Activated B cell treated with CpG ODN at 0.5 μM for 24 hours (primary cell): ENCODE data around the gene STXBP2. TPM values are rescaled to one million over a fixed set of nuclear protein-coding genes. Genes with fewer than 3 reads are reported as not detected.

Source experiments
- ATAC-seq: fragments of 200-7000 bp; cut with Tn5 transposase; one replicate; pipeline ENCODE4 v1.10.0; 2021; ENCODE audit warnings: low read depth, mild to moderate bottlenecking, moderate library complexity
- CTCF ChIA-PET: fragments of 350-600 bp; sonication (Branson Sonifier 250); formaldehyde crosslinking; loops from one replicate; lab custom pipeline; 2021; ENCODE audit warnings: antibody characterized with exemption; lab: Charles Lee
- POLR2A ChIA-PET: fragments of 350-600 bp; sonication (Branson Sonifier 250); formaldehyde crosslinking; loops from one replicate; lab custom pipeline; 2021; ENCODE audit warnings: antibody characterized with exemption; lab: Charles Lee
- DNase-seq: peaks from one replicate; pipeline ENCODE4 v3.0.0; 2022
- H3K27ac Mint-ChIP-seq: one replicate; pipeline ENCODE4 v1.8.0; 2020; ENCODE audit warnings: mixed read lengths
- H3K27me3 Mint-ChIP-seq: one replicate; pipeline ENCODE4 v1.8.0; 2021; ENCODE audit warnings: mixed read lengths
- H3K36me3 Mint-ChIP-seq: one replicate; pipeline ENCODE4 v1.8.0; 2021; ENCODE audit warnings: low read depth, mixed read lengths
- H3K4me1 Mint-ChIP-seq: one replicate; pipeline ENCODE4 v1.8.0; 2021; ENCODE audit warnings: mixed read lengths
- H3K4me3 Mint-ChIP-seq: one replicate; pipeline ENCODE4 v1.8.0; 2020; ENCODE audit warnings: mild to moderate bottlenecking, mixed read lengths
- H3K9me3 Mint-ChIP-seq: one replicate; pipeline ENCODE4 v1.8.0; 2020; ENCODE audit warnings: mixed read lengths
- intact Hi-C: fragments of 100-400 bp; cut with micrococcal nuclease; formaldehyde crosslinking; loops from one replicate; pipeline ENCODE4 v1.15.1; 2024
- total RNA-seq: library from RNA; stranded (reverse); gene quantifications from 2 replicates; pipeline ENCODE4 v1.2.3, GENCODE V29; 2022
- TF ChIP-seq, protein P1 (sequence below): fragments of 200-600 bp; IDR thresholded peaks from one replicate; pipeline ENCODE4 v1.8.0; 2022; ENCODE audit warnings: antibody characterized with exemption, mild to moderate bottlenecking

The STXBP2 gene
- total RNA-seq, 1 donor from 2014 or later: 176 TPM

DNA sequence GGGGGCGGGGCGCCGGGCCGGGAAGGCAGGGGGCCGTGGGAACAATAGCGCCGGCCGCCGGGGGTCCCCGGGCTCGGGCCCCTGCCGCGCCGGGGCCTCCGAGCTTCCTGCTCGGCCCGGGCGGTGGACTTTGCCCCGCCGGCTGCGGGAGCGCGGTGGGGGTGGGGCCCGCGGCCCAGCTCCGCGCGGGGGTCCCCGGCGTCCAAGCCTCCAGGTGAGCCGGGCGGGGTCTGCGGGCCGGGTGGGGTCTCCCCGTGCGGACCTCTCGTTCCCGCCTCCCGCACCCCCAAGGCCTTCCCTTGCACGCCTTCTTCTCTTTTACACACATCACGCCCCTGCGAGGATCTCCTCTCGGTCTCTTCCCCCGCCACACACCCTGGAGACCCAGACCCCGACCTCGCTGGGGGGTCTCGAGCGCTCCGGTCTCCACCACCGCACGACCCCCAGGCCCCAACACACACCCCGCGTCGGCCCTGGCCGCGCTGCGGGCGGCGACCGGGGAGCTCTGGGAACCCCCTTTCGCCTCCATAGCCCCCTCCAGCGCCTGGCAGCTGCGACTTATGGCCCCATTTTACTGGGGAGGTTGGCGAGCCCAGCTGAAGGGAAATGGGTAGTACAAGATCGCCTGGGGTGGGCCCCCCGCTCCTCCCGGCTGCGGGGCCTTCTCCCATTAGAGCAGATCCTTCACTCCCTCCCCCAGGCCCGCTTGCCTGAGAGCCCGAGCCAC lies 40.5 kb upstream of the STXBP2 start:
- CTCF ChIA-PET: interaction anchor here (0.8 kb wide), 1 partner anchor 28 kb away, joined by 3 read pairs; no protein-coding TSS in a partner anchor
- H3K4me1 Mint-ChIP-seq: peaks cover 10% of the 10 kb centered on the region
- intact Hi-C loops: no loop called here
- TF ChIP-seq, protein P1, sequence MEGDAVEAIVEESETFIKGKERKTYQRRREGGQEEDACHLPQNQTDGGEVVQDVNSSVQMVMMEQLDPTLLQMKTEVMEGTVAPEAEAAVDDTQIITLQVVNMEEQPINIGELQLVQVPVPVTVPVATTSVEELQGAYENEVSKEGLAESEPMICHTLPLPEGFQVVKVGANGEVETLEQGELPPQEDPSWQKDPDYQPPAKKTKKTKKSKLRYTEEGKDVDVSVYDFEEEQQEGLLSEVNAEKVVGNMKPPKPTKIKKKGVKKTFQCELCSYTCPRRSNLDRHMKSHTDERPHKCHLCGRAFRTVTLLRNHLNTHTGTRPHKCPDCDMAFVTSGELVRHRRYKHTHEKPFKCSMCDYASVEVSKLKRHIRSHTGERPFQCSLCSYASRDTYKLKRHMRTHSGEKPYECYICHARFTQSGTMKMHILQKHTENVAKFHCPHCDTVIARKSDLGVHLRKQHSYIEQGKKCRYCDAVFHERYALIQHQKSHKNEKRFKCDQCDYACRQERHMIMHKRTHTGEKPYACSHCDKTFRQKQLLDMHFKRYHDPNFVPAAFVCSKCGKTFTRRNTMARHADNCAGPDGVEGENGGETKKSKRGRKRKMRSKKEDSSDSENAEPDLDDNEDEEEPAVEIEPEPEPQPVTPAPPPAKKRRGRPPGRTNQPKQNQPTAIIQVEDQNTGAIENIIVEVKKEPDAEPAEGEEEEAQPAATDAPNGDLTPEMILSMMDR: no peak
- H3K9me3 Mint-ChIP-seq: no peaks in the 10 kb centered on the region
- DNase-seq (no peak), ATAC-seq (no peak)
- H3K27me3 Mint-ChIP-seq: peaks cover 34% of the 10 kb centered on the region
- peak overlapping the region; percentile 75 for H3K4me3 Mint-ChIP-seq
- POLR2A ChIA-PET: interaction anchor here (0.6 to 1.0 kb wide), 2 partner anchors 32 to 766 kb away, joined by 3 read pairs; partner anchors contain the start of gene XAB2
- no peaks in the 10 kb centered on the region for H3K36me3 Mint-ChIP-seq
- H3K27ac Mint-ChIP-seq: no peak overlapping the region

DNA sequence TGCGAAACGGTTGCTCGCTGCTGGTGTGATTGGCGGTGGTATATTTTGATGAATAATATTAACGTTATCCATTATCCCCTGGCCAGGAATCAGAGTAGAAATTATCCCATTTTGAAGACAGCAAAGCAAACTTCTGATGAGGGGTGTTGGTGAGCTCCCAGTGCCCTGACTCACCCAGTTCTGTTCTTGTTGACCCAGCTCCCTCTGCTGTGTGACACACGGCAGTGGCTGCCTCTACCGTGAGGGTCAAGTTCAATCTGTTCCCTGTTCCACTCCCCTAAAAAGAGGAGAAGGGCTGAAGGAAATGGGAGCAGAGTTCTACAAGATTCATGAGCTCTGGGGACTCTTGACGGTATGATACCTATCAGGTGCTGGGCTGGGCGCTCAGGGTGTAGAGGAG lies 39.2 kb upstream of the STXBP2 start:
- Mint-ChIP-seq H3K4me1 (peaks cover 10% of the 10 kb centered on the region), H3K27ac (no peak overlapping the region), H3K9me3 (no peaks in the 10 kb centered on the region), H3K36me3 (no peaks in the 10 kb centered on the region), H3K4me3 (no peak overlapping the region), H3K27me3 (peaks cover 36% of the 10 kb centered on the region)
- intact Hi-C loops: no loop called here
- DNase-seq (no peak), ATAC-seq (no peak)
- POLR2A ChIA-PET: no interaction called here
- CTCF ChIA-PET: no interaction called here
- TF ChIP-seq, protein P1: no peak

DNA sequence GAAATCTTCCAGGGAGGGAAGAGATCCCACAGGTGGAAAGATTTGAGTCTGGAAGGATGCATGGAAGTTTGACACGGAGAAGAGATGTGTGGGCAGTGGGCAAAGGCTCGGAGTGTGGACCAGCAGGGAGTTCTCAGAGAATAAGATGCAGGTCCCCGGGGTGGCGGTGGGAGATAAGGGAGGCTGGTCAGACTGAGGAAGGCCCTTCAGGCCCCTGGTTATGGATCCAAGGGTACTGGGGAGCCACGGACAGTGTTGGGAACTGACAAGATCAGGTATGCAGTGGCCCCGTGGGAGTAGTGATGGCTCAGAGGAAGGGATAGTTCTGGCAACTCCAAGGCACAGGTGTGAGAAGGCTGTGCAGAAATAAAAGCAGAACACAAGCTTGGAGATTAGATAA lies 38.7 kb upstream of the STXBP2 start:
- ChIA-PET CTCF (no interaction called here), POLR2A (interaction anchor here (0.9 kb wide), 1 partner anchor 39 kb away, joined by 3 read pairs; no protein-coding TSS in a partner anchor)
- no peak overlapping the region for H3K4me3 Mint-ChIP-seq
- H3K4me1 Mint-ChIP-seq: peaks cover 10% of the 10 kb centered on the region
- H3K9me3 Mint-ChIP-seq: no peaks in the 10 kb centered on the region
- DNase-seq: no peak
- intact Hi-C loops: no loop called here
- TF ChIP-seq, protein P1: no peak
- H3K36me3 Mint-ChIP-seq: no peaks in the 10 kb centered on the region
- no peak for ATAC-seq
- H3K27ac Mint-ChIP-seq: no peak overlapping the region
- H3K27me3 Mint-ChIP-seq: peaks cover 35% of the 10 kb centered on the region

GRCh38 chr19:7600721-7601120 lies 36.2 kb upstream of the STXBP2 start:
- H3K4me1 Mint-ChIP-seq: peaks cover 6% of the 10 kb centered on the region
- ChIA-PET POLR2A (no interaction called here), CTCF (no interaction called here)
- ATAC-seq: no peak
- no peaks in the 10 kb centered on the region for H3K36me3 Mint-ChIP-seq
- no peaks in the 10 kb centered on the region for H3K9me3 Mint-ChIP-seq
- no peak overlapping the region for H3K4me3 Mint-ChIP-seq
- intact Hi-C loops: no loop called here
- TF ChIP-seq, protein P1: no peak
- no peak for DNase-seq
- peaks cover 30% of the 10 kb centered on the region for H3K27me3 Mint-ChIP-seq
- no peak overlapping the region for H3K27ac Mint-ChIP-seq

DNA sequence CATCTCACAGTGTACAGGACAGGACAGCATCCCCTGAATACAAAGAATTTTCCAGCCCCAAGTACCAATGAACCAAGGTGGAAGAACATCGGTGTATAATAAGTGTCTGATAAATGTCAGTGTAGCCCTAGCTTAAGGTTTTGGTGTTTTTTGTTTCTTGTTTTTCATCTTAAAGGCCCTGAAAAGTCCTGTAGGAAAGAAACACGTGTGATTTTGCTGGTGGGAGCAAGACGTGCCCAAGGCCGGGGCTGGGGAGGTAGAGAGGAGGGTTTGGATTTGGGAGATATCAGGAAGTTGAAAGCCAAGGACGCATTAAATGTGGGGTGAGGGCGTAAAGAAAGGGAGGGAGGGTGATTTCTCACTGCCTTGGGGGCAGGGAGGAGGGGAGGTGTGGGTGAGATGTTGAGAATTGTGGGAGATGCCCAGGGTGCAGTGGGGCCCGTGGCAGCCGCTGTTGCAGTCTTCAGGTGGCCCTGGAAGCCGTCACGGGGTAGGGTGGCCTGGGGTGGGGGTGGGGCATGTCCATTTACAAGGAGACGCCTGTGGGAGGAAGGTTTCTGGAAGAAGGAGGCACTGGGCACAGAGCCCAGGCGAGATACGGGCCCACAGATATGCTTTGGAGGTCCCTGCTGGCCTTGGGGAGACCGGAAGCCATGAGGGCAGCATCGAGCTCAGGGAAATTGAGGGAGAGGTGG lies 34.5 kb upstream of the STXBP2 start:
- intact Hi-C loops: no loop called here
- Mint-ChIP-seq H3K27me3 (peaks cover 27% of the 10 kb centered on the region), H3K36me3 (no peaks in the 10 kb centered on the region), H3K9me3 (no peaks in the 10 kb centered on the region), H3K4me3 (no peak overlapping the region), H3K4me1 (no peaks in the 10 kb centered on the region), H3K27ac (no peak overlapping the region)
- ChIA-PET POLR2A (no interaction called here), CTCF (no interaction called here)
- TF ChIP-seq, protein P1: no peak
- no peak for ATAC-seq
- DNase-seq: no peak
